ENCODE data around the gene CREBBP.

DNA sequence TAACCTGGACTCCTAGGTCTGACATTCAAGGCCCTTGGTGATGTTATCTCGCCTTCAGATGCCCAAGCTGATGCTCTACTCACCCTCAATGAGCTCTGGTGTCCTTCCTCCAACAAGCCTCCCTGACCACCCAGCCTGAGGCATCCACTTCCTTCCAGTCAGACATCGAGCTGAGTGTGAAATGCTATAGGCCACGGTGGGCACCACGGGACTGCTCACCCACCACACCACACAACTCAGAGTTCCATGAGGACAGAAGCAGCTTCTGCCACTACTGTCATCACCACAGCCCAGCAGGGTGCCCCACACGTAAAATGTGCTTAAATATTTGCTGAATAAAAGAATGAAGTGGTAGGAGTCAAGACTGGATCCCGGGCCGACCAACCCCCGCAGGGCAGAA is 12.0 kb downstream of the CREBBP start:
- TF ChIP-seq EZH2 (IDR thresholded peaks at IDR 0.05; ENCODE audit: low read length, missing control alignments) (no peak), CTCF (conservative IDR thresholded peaks at IDR 0.05 in 1 of 2, IDR thresholded peaks at IDR 0.05 in 1 of 2; ENCODE audit: low read depth in 1 of 2, low read length in 2 of 2) (no peak)
